DMS 273 (cell line): ENCODE data around the gene PNMA5.
A peak's percentile ranks its signal among the peaks of the same experiment; 100 is the strongest.

Experiments
- DNase-seq: peaks from one replicate; lab custom pipeline; 2025; ENCODE audit not compliant: unreplicated experiment; lab: John Stamatoyannopoulos, UW

The PNMA5 gene

GRCh38 chrX:152959626-152960025 lies 34.3 kb downstream of the PNMA5 start:
- no peak for DNase-seq

- peak; percentile 97 for DNase-seq
Measured at GRCh38 chrX:152958524-152959465, 35.1 kb downstream of the PNMA5 start.

- DNase-seq = peak; percentile 48
Measured at GRCh38 chrX:152958047-152958446, 35.9 kb downstream of the PNMA5 start.

- no peak for DNase-seq
Measured at GRCh38 chrX:152950786-152951185, 43.1 kb downstream of the PNMA5 start.

GRCh38 chrX:152949114-152949513 lies 44.8 kb downstream of the PNMA5 start:
- DNase-seq = no peak

- no peak for DNase-seq
Measured at GRCh38 chrX:152946681-152947080, 47.2 kb downstream of the PNMA5 start.

- no peak for DNase-seq
Measured at GRCh38 chrX:152945021-152945979, 48.6 kb downstream of the PNMA5 start.

- DNase-seq = no peak
Measured at GRCh38 chrX:152943826-152944225, 50.1 kb downstream of the PNMA5 start.

GRCh38 chrX:152942077-152942442 lies 51.9 kb downstream of the PNMA5 start:
- no peak for DNase-seq

- DNase-seq = peak; percentile 98
Measured at GRCh38 chrX:152941328-152942076, 52.4 kb downstream of the PNMA5 start.
